GM13977 (cell line): ENCODE results near the gene PIP4K2C.
"Not testable (repeated sequence)": the region's sequence is repeated elsewhere in the genome, so short reads cannot be mapped to it uniquely, and the experiment has no call there.

ENCODE experiments used
- DNase-seq: peaks from one replicate; pipeline ENCODE4 v3.0.0; 2012; ENCODE audit warnings: low spot score
- CTCF ChIP-seq: IDR thresholded peaks from 2 replicates; pipeline ENCODE4 v1.5.1; 2012; ENCODE audit warnings: mild to moderate bottlenecking, control low read depth; ENCODE audit not compliant: insufficient read depth; ENCODE audit errors: extremely low read depth, missing control alignments
- in situ Hi-C: fragments of 300-500 bp; cut with MboI; formaldehyde crosslinking; loops from one replicate; pipeline ENCODE4 v1.12.0; 2022; ENCODE audit warnings: low sequenced_read_pairs, low pct_unique_long_range_greater_than_20kb, mixed read lengths, inconsistent platforms; ENCODE audit not compliant: unreplicated experiment

PIP4K2C gene

DNA sequence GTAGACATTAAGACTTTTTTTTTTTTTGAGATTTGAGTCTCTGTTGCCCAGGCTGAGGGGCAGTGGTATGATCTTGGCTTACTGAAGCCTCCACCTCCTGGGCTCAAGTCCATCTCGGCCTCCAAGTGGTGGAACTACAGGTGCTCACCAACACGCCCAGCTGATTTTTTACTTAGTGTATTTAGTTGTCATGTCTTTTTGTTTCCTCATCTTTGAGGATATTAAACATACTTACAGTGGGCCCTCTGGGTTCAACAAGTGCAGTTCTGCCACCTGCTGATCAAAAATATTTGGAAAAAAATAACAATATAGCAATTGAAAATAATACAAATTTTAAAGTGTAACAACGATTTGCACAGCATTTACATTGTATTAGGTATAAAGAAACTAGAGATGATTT lies 46.4 kb downstream of the PIP4K2C start:
- no peak for DNase-seq
- TF ChIP-seq CTCF = no peak
- in situ Hi-C loops = no loop called here

DNA sequence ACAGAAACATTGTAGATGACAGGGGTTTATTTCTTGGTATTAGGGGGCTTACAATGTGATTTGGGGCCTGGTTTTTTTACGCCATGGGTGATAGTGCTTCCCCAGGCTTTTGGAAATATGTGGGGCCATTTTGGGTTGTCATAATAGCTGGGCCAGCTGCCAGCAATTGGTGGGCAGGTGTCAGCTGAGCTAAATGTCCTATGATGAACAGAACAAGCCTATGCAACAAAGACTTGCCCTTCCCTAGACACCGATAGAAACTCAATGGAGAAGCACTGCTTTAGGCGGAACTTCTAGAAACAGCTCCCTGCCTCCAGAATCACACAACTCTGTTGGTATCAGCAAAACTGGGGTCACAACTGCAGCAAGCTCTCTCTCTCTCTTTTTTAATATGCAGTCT lies 47.1 kb downstream of the PIP4K2C start:
- in situ Hi-C loops = no loop called here
- DNase-seq = no peak
- TF ChIP-seq CTCF = no peak

DNA sequence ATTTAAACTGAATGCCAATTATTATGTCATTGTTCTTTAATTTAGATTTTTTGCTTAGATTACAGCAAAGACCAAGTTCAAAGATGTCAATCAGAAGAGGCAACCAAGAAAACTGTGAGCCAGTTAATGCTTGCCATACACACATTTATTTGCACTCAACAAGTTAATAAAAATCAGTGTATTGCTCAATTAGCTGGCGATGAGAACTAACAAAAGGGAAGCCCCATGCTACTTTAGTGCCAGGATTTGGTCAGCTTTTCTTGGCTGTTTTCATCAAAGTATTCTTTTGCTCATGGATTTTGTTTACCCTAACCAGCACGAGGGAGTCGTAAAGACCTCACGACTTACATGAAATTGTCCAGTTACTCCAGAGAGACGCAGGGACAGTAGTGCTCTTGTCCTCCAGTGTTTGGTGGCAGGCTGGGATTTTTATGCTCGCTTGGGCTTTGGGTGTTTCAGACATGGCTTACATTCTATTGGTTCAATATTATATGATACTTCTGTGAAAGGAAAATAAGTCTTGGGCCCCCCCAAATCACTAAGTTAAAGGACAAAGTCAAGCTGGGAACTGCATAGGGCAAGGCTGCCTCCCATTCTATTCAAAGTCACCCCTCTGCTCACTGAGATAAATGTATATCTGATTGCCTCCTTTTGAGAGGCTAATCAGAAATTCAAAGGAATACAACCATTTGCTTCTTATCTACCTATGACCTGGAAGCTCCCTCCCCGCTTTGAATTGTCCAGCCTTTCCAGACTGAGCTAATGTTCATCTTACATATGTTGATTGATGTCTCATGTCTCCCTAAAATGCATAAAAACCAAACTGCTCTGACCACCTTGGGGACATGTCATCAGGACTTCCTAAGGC lies 49.4 kb downstream of the PIP4K2C start:
- in situ Hi-C loops = no loop called here
- no peak for TF ChIP-seq CTCF
- DNase-seq = no peak

GRCh38 chr12:57641699-57642442 lies 50.9 kb downstream of the PIP4K2C start:
- in situ Hi-C loops = no loop called here
- DNase-seq = no peak
- TF ChIP-seq CTCF = no peak

GRCh38 chr12:57645990-57646658 lies 55.1 kb downstream of the PIP4K2C start:
- in situ Hi-C loops = not testable (repeated sequence)

DNA sequence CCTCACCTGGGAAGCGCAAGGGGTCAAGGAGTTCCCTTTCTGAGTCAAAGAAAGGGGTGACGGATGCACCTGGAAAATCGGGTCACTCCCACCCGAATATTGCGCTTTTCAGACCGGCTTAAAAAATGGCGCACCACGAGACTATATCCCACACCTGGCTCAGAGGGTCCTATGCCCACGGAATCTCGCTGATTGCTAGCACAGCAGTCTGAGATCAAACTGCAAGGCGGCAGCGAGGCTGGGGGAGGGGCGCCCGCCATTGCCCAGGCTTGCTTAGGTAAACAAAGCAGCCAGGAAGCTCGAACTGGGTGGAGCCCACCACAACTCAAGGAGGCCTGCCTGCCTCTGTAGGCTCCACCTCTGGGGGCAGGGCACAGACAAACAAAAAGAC lies 55.7 kb downstream of the PIP4K2C start:
- DNase-seq, in situ Hi-C loops: not testable (repeated sequence)

More at GRCh38 chr12:57645990-57646658, 55.1 kb downstream of the PIP4K2C start:
- not testable (repeated sequence) for DNase-seq
